ENCODE measurements around the gene CEP57.

- TF ChIP-seq CTCF (IDR thresholded peaks at IDR 0.05; ENCODE audit: insufficient read depth, low read length, poor library complexity, severe bottlenecking) (no peak), EZH2phosphoT487 (conservative IDR thresholded peaks at IDR 0.05; ENCODE audit: low read length) (no peak)
Observed at GRCh38 chr11:95831198-95831883, 41.0 kb downstream of the CEP57 start.
